HG03175 (cell line): ENCODE results near the gene CIAO1.
"Not testable (repeated sequence)": the region's sequence is repeated elsewhere in the genome, so short reads cannot be mapped to it uniquely, and the experiment has no call there.

Experiments
- ATAC-seq: cut with Tn5 transposase; IDR thresholded peaks from one replicate; pipeline ENCODE4 v1.9.1; 2021; ENCODE audit warnings: mild to moderate bottlenecking, moderate library complexity; ENCODE audit not compliant: unreplicated experiment

The CIAO1 gene

GRCh38 chr2:96265840-96266679 lies at the start of gene CIAO1, which contains the start of gene TMEM127:
TSS of gene CIAO1 (plus strand) at chr2:96266225. CDS start at chr2:96266351, 126 bp downstream.
TSS of gene TMEM127 (minus strand) at chr2:96265997. CDS start at chr2:96265381, 616 bp downstream.
- peak; percentile 93 for ATAC-seq

- no peak for ATAC-seq
These were observed 47.4 kb upstream of the CIAO1 start for GRCh38 chr2:96218508-96219131.

- not testable (repeated sequence) for ATAC-seq
These were observed 46.1 kb upstream of the CIAO1 start for GRCh38 chr2:96219959-96220358.

- not testable (repeated sequence) for ATAC-seq
These were observed 44.9 kb upstream of the CIAO1 start for GRCh38 chr2:96221106-96221505.

GRCh38 chr2:96225016-96225533 lies 41.0 kb upstream of the CIAO1 start:
- ATAC-seq = peak; percentile 78

- ATAC-seq = no peak
These were observed 34.7 kb upstream of the CIAO1 start for GRCh38 chr2:96231316-96231715.

- ATAC-seq = peak; percentile 10
These were observed 32.6 kb upstream of the CIAO1 start for GRCh38 chr2:96233436-96233835.

- peak; percentile 91 for ATAC-seq
These were observed 32.1 kb upstream of the CIAO1 start for GRCh38 chr2:96233880-96234316.

GRCh38 chr2:96236882-96237281 lies 29.1 kb upstream of the CIAO1 start:
- no peak for ATAC-seq

GRCh38 chr2:96238266-96238665 lies 27.8 kb upstream of the CIAO1 start:
- ATAC-seq = no peak

- no peak for ATAC-seq
These were observed 26.9 kb upstream of the CIAO1 start for GRCh38 chr2:96239091-96239490.

GRCh38 chr2:96239745-96240264 lies 26.2 kb upstream of the CIAO1 start:
- ATAC-seq = no peak

GRCh38 chr2:96240341-96241038 lies 25.5 kb upstream of the CIAO1 start:
- ATAC-seq = no peak

- no peak for ATAC-seq
These were observed 24.8 kb upstream of the CIAO1 start for GRCh38 chr2:96241227-96241626.

- peak; percentile 93 for ATAC-seq
These were observed 24.0 kb upstream of the CIAO1 start for GRCh38 chr2:96241900-96242611.

GRCh38 chr2:96243843-96244242 lies 22.2 kb upstream of the CIAO1 start:
- ATAC-seq = no peak

- ATAC-seq = no peak
These were observed 20.2 kb upstream of the CIAO1 start for GRCh38 chr2:96245609-96246390.

GRCh38 chr2:96247009-96247408 lies 19.0 kb upstream of the CIAO1 start:
- no peak for ATAC-seq

GRCh38 chr2:96247896-96248295 lies 18.1 kb upstream of the CIAO1 start:
- no peak for ATAC-seq

GRCh38 chr2:96248624-96249023 lies 17.4 kb upstream of the CIAO1 start:
- ATAC-seq = no peak
